ENCODE measurements around the gene B4GALT6. TPM values are rescaled to one million over a fixed set of nuclear protein-coding genes. Genes with fewer than 3 reads are reported as not detected.

B4GALT6 gene
- total and polyA plus RNA-seq, 10 of the 15 experiments (the other 5 are each of a cell fraction or from before 2014, with no cell fraction given) = 11.9 to 47.4 (median 18.0) TPM

DNA sequence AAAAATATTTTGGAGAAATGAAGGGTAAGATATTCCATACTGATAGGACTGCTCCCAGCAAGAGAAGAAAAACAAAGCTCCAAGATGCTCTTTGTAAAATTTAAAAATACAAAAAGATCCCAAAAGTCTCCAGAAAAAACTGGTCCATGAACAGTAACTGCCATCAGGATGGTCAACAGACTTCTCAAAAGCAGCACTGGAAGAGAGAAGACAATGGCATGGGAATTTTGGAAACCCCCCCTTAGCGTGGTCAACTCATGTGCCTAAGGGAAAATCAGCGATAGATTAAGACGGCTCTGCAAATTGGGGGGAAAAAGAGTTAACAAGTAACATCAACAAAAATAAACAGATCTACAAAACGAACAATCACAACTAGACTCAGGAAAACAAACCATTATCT lies 23.6 kb downstream of the B4GALT6 start:
- ChIA-PET CTCF (interaction anchor here (1.1 to 2.8 kb wide), 3 partner anchors 10 to 62 kb away, joined by 4 to 10 read pairs (median 4); no protein-coding TSS in a partner anchor), RAD21 (ENCODE audit: unreplicated experiment) (interaction anchor here (1.3 kb wide), 1 partner anchor 18 kb away, joined by 4 read pairs; no protein-coding TSS in a partner anchor), SMC1A (ENCODE audit: uncharacterized antibody, unreplicated experiment) (interaction anchor here (1.1 to 8.5 kb wide), 5 partner anchors 9 to 44 kb away, joined by 3 to 169 read pairs (median 11); partner anchors contain the start of gene B4GALT6), POLR2A (interaction anchor here (1.0 to 7.3 kb wide), 3 partner anchors 12 to 17 kb away, joined by 3 to 64 read pairs (median 60); no protein-coding TSS in a partner anchor)
- Histone ChIP-seq H3K9ac (ENCODE audit: control insufficient read depth, insufficient read depth, low read length) (no peak overlapping the region), H3K4me3 (no peak overlapping the region), H3K4me2 (ENCODE audit: control insufficient read depth, insufficient read depth) (no peak overlapping the region), H3K4me1 (ENCODE audit: control insufficient read depth, insufficient read depth, low read length) (peaks cover 27% of the 10 kb centered on the region), H3K79me2 (ENCODE audit: control insufficient read depth, insufficient read depth, low read length) (peaks cover 13% of the 10 kb centered on the region), H4K20me1 (ENCODE audit: control insufficient read depth, insufficient read depth) (no peaks in the 10 kb centered on the region), H3K9me3 (replicated peaks; ENCODE audit: control insufficient read depth, insufficient read depth, low read length) (peaks cover 8% of the 10 kb centered on the region), H3K27ac (ENCODE audit: control insufficient read depth, insufficient read depth) (no peak overlapping the region), H3K36me3 (ENCODE audit: control insufficient read depth in 2 of 2, insufficient read depth in 2 of 2, low read length in 1 of 2) (peaks cover 1 to 6% of the 10 kb centered on the region in 2 experiments; a peak in 3 of 4 replicates), H3K27me3 (replicated peaks in 1 of 2; ENCODE audit: control insufficient read depth in 2 of 2, insufficient read depth in 2 of 2, low read length in 1 of 2) (no peaks in the 10 kb centered on the region), H2AFZ (ENCODE audit: control insufficient read depth, low read depth, low read length) (no peak overlapping the region)
- FAIRE-seq = no peak
- 100% methylated on average over 4 of the region's 4 CpGs for WGBS (ENCODE audit: insufficient coverage, insufficient replicate concordance, low lambda C conversion rate, missing lambda C conversion rate)
- no peak for ATAC-seq
- no TSS peak for BruUV-seq (replicated peaks)
- in situ Hi-C loops (cut with MboI) (no loop called here), intact Hi-C loops (cut with micrococcal nuclease; ENCODE audit: unreplicated experiment) (no loop called here)
- no peak for DNase-seq (ENCODE audit: low read depth, low spot score)
- TF ChIP-seq TCF12 (IDR thresholded peaks at IDR 0.05; ENCODE audit: low read depth, low read length) (no peak), NFYA (IDR thresholded peaks at IDR 0.05; ENCODE audit: borderline replicate concordance, low read depth, low read length) (no peak), CBX5 (IDR thresholded peaks at IDR 0.05; ENCODE audit: low read depth) (peak; percentile 96), SPI1 (IDR thresholded peaks at IDR 0.05; ENCODE audit: borderline replicate concordance, insufficient read depth, low read depth, low read length) (no peak), BACH1 (IDR thresholded peaks at IDR 0.05; ENCODE audit: borderline replicate concordance) (no peak), BRCA1 (IDR thresholded peaks at IDR 0.05; ENCODE audit: low read depth, low read length) (no peak), ZNF24 (IDR thresholded peaks at IDR 0.05) (no peak), CREM (IDR thresholded peaks at IDR 0.05; ENCODE audit: low read depth) (no peak), SMAD1 (IDR thresholded peaks at IDR 0.05; ENCODE audit: low read depth, partially characterized antibody) (no peak), ZNF217 (IDR thresholded peaks at IDR 0.05) (0 out of 2 replicates have a peak, but pooled peaks have one; percentile 20), IKZF2 (IDR thresholded peaks at IDR 0.05) (peak; percentile 59 to 82; a peak in 3 of 4 replicates), EED (IDR thresholded peaks at IDR 0.05; ENCODE audit: low read depth) (peak; percentile 66), JUNB (IDR thresholded peaks at IDR 0.05) (no peak), CBX3 (IDR thresholded peaks at IDR 0.05; ENCODE audit: borderline replicate concordance, low read depth) (no peak), IKZF1 (conservative IDR thresholded peaks at IDR 0.05) (peak; percentile 43; the same call in 1 of the 2 replicates)
- TF ChIP-seq, protein P1, sequence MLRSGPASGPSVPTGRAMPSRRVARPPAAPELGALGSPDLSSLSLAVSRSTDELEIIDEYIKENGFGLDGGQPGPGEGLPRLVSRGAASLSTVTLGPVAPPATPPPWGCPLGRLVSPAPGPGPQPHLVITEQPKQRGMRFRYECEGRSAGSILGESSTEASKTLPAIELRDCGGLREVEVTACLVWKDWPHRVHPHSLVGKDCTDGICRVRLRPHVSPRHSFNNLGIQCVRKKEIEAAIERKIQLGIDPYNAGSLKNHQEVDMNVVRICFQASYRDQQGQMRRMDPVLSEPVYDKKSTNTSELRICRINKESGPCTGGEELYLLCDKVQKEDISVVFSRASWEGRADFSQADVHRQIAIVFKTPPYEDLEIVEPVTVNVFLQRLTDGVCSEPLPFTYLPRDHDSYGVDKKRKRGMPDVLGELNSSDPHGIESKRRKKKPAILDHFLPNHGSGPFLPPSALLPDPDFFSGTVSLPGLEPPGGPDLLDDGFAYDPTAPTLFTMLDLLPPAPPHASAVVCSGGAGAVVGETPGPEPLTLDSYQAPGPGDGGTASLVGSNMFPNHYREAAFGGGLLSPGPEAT (IDR thresholded peaks at IDR 0.05; ENCODE audit: low read depth) = peak; percentile 63; the same call in 1 of the 2 replicates
- TF ChIP-seq, protein P2, sequence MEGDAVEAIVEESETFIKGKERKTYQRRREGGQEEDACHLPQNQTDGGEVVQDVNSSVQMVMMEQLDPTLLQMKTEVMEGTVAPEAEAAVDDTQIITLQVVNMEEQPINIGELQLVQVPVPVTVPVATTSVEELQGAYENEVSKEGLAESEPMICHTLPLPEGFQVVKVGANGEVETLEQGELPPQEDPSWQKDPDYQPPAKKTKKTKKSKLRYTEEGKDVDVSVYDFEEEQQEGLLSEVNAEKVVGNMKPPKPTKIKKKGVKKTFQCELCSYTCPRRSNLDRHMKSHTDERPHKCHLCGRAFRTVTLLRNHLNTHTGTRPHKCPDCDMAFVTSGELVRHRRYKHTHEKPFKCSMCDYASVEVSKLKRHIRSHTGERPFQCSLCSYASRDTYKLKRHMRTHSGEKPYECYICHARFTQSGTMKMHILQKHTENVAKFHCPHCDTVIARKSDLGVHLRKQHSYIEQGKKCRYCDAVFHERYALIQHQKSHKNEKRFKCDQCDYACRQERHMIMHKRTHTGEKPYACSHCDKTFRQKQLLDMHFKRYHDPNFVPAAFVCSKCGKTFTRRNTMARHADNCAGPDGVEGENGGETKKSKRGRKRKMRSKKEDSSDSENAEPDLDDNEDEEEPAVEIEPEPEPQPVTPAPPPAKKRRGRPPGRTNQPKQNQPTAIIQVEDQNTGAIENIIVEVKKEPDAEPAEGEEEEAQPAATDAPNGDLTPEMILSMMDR (IDR thresholded peaks at IDR 0.05 in 2 of 3, conservative IDR thresholded peaks at IDR 0.05 in 1 of 3; ENCODE audit: control insufficient read depth in 2 of 3, extremely low read depth in 1 of 3, insufficient read depth in 1 of 3, low read depth in 3 of 3, low read length in 3 of 3) = no peak
- TF ChIP-seq, protein P3, sequence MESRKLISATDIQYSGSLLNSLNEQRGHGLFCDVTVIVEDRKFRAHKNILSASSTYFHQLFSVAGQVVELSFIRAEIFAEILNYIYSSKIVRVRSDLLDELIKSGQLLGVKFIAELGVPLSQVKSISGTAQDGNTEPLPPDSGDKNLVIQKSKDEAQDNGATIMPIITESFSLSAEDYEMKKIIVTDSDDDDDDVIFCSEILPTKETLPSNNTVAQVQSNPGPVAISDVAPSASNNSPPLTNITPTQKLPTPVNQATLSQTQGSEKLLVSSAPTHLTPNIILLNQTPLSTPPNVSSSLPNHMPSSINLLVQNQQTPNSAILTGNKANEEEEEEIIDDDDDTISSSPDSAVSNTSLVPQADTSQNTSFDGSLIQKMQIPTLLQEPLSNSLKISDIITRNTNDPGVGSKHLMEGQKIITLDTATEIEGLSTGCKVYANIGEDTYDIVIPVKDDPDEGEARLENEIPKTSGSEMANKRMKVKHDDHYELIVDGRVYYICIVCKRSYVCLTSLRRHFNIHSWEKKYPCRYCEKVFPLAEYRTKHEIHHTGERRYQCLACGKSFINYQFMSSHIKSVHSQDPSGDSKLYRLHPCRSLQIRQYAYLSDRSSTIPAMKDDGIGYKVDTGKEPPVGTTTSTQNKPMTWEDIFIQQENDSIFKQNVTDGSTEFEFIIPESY (IDR thresholded peaks at IDR 0.05) = peak; percentile 40; the same call in 1 of the 2 replicates
